ENCODE data around the gene ANXA7.
"Not testable (repeated sequence)": the region's sequence is repeated elsewhere in the genome, so short reads cannot be mapped to it uniquely, and the experiment has no call there.

ANXA7 gene

GRCh38 chr10:73408061-73408460 is 5.8 kb downstream of the ANXA7 start:
- DNase-seq (ENCODE audit: low read depth), result no peak

DNA sequence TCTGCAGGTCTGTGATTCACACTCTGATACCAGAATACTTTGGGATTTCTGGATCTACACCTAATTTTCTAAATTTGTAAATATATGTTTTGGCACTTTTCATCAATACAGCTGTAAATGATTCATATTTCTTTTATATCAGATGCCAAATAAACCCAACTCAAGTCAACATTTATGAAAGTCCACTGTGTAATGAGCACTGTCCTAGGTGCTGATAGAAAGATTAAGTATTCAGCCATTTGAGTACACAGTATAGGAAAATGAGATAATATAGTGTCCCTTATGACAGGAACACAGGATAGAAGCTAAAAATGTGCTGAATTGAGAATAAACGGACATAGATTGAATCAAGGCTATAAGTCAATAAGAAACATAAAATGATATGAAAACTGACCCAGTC is 6.4 kb downstream of the ANXA7 start:
- peak; percentile 2 for DNase-seq (ENCODE audit: low read depth)

- DNase-seq (ENCODE audit: low read depth), result peak; percentile 53
Measured at GRCh38 chr10:73406846-73407245, 7.0 kb downstream of the ANXA7 start.

DNA sequence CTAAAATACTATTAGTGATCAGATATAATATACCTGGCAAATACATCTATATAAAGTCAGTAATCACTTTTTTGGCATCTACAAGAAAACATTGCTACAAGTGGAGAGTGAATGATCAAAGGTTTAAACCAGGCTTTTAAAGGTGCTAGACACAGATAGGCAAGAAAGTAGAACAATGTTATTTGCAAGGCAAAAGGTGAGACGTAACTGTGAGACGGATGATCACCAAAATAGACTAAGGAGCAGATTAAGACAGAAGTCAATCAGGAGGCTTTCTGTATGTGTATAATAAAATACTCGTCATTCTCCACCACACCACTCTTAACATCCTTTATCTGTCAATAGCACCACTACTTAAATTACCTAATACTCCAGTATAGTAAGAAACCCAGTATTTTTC is 8.3 kb downstream of the ANXA7 start:
- no peak for DNase-seq (ENCODE audit: low read depth)

- no peak for DNase-seq (ENCODE audit: low read depth)
Measured at GRCh38 chr10:73404690-73405089, 9.2 kb downstream of the ANXA7 start.

DNA sequence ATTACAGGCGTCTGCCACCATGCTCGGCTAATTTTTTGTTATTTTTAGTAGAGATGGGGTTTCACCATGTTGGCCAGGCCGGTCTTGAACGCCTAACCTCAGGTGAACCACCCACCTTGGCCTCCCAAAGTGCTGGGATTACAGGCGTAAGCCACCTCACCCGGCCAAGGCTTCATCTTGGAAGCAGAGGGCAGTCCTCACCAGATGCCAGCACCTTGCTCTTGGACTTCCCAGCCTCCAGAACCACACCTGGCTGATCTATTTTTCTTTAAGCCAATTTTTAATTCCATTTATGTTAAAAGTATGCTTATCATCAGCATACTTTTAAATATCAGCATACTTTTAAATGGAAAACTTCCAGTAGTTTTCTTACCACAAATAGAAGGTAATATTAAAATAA is 12.2 kb downstream of the ANXA7 start:
- no peak for DNase-seq (ENCODE audit: low read depth)

GRCh38 chr10:73399063-73399462 is 14.8 kb downstream of the ANXA7 start:
- no peak for DNase-seq (ENCODE audit: low read depth)

GRCh38 chr10:73398024-73398423 is 15.8 kb downstream of the ANXA7 start:
- no peak for DNase-seq (ENCODE audit: low read depth)

- DNase-seq (ENCODE audit: low read depth), result not testable (repeated sequence)
Measured at GRCh38 chr10:73394325-73394724, 19.5 kb downstream of the ANXA7 start.

- DNase-seq (ENCODE audit: low read depth), result no peak
Measured at GRCh38 chr10:73388228-73388627, 25.6 kb downstream of the ANXA7 start.

GRCh38 chr10:73386583-73386982 is 27.3 kb downstream of the ANXA7 start:
- no peak for DNase-seq (ENCODE audit: low read depth)

GRCh38 chr10:73379064-73379748 is 34.7 kb downstream of the ANXA7 start:
- DNase-seq (ENCODE audit: low read depth), result no peak

DNA sequence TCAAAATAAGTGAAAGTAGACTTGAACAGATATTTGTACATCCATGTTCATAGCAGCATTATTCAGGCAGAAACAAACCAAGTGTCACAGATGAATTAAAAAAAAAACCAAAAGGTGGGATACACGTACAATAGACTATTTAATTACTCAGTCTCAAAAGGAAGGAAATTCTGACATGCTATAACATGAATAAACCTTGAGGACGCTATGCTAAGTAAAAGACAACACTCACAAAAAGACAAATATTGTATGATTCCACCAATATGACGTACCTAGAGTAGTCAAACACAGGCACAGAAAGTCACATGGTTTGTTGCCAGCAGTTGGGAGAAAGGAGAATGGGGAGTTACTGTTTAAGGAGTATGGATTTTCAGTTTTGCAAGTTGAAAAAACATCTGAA is 37.2 kb downstream of the ANXA7 start:
- no peak for DNase-seq (ENCODE audit: low read depth)

DNA sequence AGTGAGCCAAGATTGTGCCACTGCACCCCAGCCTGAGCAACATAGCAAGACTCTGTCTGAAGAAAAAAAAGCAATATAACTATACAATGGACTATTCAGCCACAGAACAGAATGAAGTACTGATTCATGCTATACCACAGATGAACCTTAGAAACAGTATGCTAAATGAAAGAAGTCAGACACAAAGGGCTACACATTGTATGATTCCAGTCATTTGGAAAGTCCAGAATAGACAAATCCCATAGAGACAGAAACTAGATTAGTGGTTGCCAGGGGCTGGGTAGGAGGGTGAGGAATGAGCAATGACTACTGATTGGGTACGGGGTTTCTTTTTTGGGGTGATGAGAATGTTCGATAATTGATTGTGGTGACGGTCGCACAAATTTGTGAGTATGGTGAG is 45.6 kb downstream of the ANXA7 start:
- no peak for DNase-seq (ENCODE audit: low read depth)

- DNase-seq (ENCODE audit: low read depth), result no peak
Measured at GRCh38 chr10:73366381-73367298, 47.2 kb downstream of the ANXA7 start.

DNA sequence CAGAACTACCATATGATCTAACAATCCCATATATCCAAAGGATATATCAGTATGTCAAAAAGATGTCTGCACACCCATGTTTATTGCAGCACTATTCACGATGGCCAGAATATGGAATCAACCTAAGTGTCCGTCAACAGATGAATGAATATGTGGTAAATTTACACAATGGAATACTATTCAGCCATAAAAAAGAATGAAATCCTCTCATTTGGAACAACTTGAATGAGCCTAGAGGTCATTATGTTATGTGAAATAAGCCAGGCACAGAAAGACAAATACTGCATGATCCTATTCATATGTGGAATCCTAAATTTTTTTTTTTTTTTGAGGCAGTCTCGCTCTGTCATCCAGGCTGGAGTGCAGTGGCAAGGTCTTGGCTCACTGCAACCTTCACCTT is 48.9 kb downstream of the ANXA7 start:
- DNase-seq (ENCODE audit: low read depth), result no peak

- peak; percentile 6 for DNase-seq (ENCODE audit: low read depth)
Measured at GRCh38 chr10:73359492-73359891, 54.4 kb downstream of the ANXA7 start.

- peak; percentile 92 for DNase-seq (ENCODE audit: low read depth)
Measured at GRCh38 chr10:73358331-73359279, 55.3 kb downstream of the ANXA7 start, which contains the start of gene CFAP70. TSS of gene CFAP70 (minus strand) at chr10:73358864. CDS start at chr10:73354796, 4,068 bp downstream.

- DNase-seq (ENCODE audit: low read depth), result no peak
Measured at GRCh38 chr10:73357821-73358220, 56.0 kb downstream of the ANXA7 start.

DNA sequence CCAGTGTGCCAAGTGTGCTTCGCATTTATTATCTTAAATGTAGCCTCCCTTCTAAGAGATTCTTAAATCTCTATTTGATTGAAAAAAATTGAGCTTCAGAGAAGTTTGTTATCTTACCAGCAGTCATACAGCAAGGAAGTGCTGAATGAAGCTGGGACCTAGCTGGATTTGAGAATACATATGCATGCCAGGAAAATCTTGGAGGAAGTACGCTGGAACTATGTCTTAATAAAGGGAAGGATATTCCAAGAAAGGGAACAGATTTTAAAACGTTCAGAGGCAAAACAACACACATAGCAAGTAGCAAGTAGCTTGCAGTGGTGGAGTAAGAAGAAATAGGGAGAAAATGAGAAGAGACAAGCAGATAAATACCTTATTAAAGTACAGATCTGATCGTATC is 56.7 kb downstream of the ANXA7 start:
- DNase-seq (ENCODE audit: low read depth), result no peak

DNA sequence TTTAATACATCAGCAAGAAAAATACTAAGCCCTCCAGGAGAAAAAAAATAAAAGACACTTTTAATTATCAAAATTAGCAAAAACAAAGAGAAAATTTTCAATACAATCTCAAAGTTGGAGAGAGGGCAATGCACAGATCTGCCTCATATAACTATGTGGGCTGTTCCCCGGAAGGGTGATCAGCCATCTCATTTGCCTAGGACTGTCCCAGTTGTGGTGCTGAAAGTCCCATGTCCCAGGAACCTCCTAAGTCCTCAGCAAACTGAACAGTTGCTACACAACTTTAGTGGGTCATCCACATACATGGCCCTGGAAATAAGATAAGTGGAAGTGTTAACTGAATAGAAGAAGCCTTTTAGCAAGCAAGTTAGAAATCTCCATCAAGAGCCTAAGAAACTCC is 69.6 kb downstream of the ANXA7 start:
- DNase-seq (ENCODE audit: low read depth), result no peak

GRCh38 chr10:73340121-73340520 is 73.7 kb downstream of the ANXA7 start:
- DNase-seq (ENCODE audit: low read depth), result no peak

Measured in iris pigment epithelial cell (primary cell).